Epithelial cell of esophagus (primary cell): ENCODE data around the gene APBB2.

Experiments used
- DNase-seq: peaks from one replicate; pipeline ENCODE4 v3.0.0; 2010; ENCODE audit warnings: low read depth
- H3K4me3 ChIP-seq: 2 replicates; pipeline ENCODE4 v1.5.1; 2011; ENCODE audit warnings: mild to moderate bottlenecking, low read length, control low read depth
- TF ChIP-seq, protein P1 (sequence below): IDR thresholded peaks from 2 replicates; pipeline ENCODE4 v1.5.1; 2011; ENCODE audit warnings: low read depth, mild to moderate bottlenecking, low read length, control low read depth, inconsistent platforms; ENCODE audit not compliant: insufficient read depth; ENCODE audit errors: missing control alignments

APBB2 gene

GRCh38 chr4:41202820-41203568 lies 11.3 kb downstream of the APBB2 start:
- DNase-seq, result no peak
- no peak overlapping the region for H3K4me3 ChIP-seq
- TF ChIP-seq, protein P1, sequence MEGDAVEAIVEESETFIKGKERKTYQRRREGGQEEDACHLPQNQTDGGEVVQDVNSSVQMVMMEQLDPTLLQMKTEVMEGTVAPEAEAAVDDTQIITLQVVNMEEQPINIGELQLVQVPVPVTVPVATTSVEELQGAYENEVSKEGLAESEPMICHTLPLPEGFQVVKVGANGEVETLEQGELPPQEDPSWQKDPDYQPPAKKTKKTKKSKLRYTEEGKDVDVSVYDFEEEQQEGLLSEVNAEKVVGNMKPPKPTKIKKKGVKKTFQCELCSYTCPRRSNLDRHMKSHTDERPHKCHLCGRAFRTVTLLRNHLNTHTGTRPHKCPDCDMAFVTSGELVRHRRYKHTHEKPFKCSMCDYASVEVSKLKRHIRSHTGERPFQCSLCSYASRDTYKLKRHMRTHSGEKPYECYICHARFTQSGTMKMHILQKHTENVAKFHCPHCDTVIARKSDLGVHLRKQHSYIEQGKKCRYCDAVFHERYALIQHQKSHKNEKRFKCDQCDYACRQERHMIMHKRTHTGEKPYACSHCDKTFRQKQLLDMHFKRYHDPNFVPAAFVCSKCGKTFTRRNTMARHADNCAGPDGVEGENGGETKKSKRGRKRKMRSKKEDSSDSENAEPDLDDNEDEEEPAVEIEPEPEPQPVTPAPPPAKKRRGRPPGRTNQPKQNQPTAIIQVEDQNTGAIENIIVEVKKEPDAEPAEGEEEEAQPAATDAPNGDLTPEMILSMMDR, result no peak

- no peak for DNase-seq
- H3K4me3 ChIP-seq, result no peak overlapping the region
- TF ChIP-seq, protein P1, result no peak
These were observed 12.0 kb downstream of the APBB2 start for GRCh38 chr4:41202356-41202755.

DNA sequence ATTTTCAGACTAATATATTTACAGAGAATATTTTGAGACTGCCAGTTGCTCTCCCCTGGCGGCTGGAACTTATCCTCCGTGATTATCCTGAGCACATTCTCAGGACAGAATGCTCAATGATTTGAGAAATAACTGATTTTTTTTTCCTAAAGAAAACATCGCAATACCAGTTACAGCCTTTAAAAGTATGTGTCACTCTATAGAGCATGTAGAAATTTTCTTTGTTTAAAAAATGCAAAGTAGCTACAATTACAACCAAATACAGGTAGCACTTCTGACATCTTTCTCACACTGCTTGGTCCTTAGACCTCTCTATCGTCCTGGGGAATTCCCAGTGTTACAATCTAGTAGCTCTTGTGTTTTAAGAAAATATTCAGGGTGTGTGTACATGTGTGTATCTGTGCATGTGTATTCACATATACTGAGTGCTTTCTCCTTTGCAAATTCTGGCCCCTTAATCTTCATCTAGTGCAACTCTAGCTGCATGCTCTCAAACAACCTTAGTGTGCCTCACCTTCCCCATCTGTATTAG lies 13.8 kb downstream of the APBB2 start:
- DNase-seq, result no peak
- no peak overlapping the region for H3K4me3 ChIP-seq
- TF ChIP-seq, protein P1, result no peak

- H3K4me3 ChIP-seq, result no peak overlapping the region
- TF ChIP-seq, protein P1, result no peak
- DNase-seq, result no peak
These were observed 14.6 kb downstream of the APBB2 start for GRCh38 chr4:41199788-41200187.

DNA sequence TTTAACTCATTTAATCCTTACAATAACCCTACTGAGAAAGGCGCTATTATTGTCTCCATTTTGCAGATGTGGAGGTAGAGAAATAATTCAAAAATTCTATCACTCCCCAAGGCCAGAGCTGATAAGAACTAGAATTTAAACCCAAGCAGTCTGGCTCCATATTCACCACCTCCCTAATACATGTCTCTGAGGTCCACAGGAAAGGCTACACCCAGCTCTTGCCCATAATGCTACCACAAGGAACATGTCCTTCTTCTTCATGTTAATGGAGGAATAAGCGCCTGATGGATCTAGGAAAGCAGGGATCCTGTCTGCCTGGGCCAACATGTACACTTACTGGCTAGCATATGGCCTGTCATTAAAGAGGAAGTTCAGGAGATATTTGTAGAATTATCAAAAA lies 16.3 kb downstream of the APBB2 start:
- TF ChIP-seq, protein P1, result no peak

GRCh38 chr4:41197495-41197894 lies 16.8 kb downstream of the APBB2 start:
- TF ChIP-seq, protein P1, result no peak
- no peak overlapping the region for H3K4me3 ChIP-seq

More for the DNA sequence above, 16.3 kb downstream of the APBB2 start:
- no peak overlapping the region for H3K4me3 ChIP-seq
- no peak for DNase-seq

More at GRCh38 chr4:41197495-41197894, 16.8 kb downstream of the APBB2 start:
- no peak for DNase-seq
